Astrocyte of the spinal cord (primary cell): ENCODE data around the gene SFXN5.
"Not testable (repeated sequence)": the region's sequence is repeated elsewhere in the genome, so short reads cannot be mapped to it uniquely, and the experiment has no call there.

Source experiments
- DNase-seq: peaks from one replicate; pipeline ENCODE4 v3.0.0; 2011; ENCODE audit warnings: low read depth, low spot score
- H3K4me3 ChIP-seq: 2 replicates; pipeline ENCODE4 v1.5.1; 2011; ENCODE audit warnings: low read depth, mild to moderate bottlenecking, low read length, moderate library complexity
- CTCF ChIP-seq: IDR thresholded peaks from 2 replicates; pipeline ENCODE4 v1.5.1; 2012; ENCODE audit warnings: low read depth, mild to moderate bottlenecking, low read length, inconsistent platforms
- in situ Hi-C: cut with HindIII; loops from 2 replicates; pipeline ENCODE4 v1.10.0; 2017; ENCODE audit warnings: low sequenced_read_pairs

Gene SFXN5

GRCh38 chr2:73099486-73099885 is 28.0 kb upstream of the SFXN5 start:
- no peak for TF ChIP-seq CTCF
- in situ Hi-C loops: no loop called here
- no peak overlapping the region for H3K4me3 ChIP-seq
- no peak for DNase-seq

- DNase-seq: no peak
- in situ Hi-C loops: no loop called here
- no peak for TF ChIP-seq CTCF
- H3K4me3 ChIP-seq: no peak overlapping the region
Observed at GRCh38 chr2:73095910-73096309, 24.4 kb upstream of the SFXN5 start.

- in situ Hi-C loops, H3K4me3 ChIP-seq, DNase-seq: not testable (repeated sequence)
Observed at GRCh38 chr2:73093601-73094218, 22.2 kb upstream of the SFXN5 start.

- DNase-seq: no peak
- TF ChIP-seq CTCF: no peak
- in situ Hi-C loops: no loop called here
- H3K4me3 ChIP-seq: no peak overlapping the region
Observed at GRCh38 chr2:73092146-73092783, 20.8 kb upstream of the SFXN5 start.

GRCh38 chr2:73091696-73092095 is 20.2 kb upstream of the SFXN5 start:
- in situ Hi-C loops: no loop called here
- H3K4me3 ChIP-seq: no peak overlapping the region
- TF ChIP-seq CTCF: no peak
- no peak for DNase-seq

GRCh38 chr2:73091164-73091563 is 19.7 kb upstream of the SFXN5 start:
- in situ Hi-C loops: no loop called here
- no peak overlapping the region for H3K4me3 ChIP-seq
- DNase-seq: peak; percentile 54
- no peak for TF ChIP-seq CTCF

GRCh38 chr2:73089270-73090030 is 17.9 kb upstream of the SFXN5 start:
- no peak overlapping the region for H3K4me3 ChIP-seq
- in situ Hi-C loops: no loop called here
- DNase-seq: peak; percentile 98
- no peak for TF ChIP-seq CTCF
